Smooth muscle cell (in vitro differentiated cells): ENCODE results near the gene DGKH. TPM values are rescaled to one million over a fixed set of nuclear protein-coding genes. Genes with fewer than 3 reads are reported as not detected.

Source experiments
- DNase-seq: peaks from one replicate; lab custom pipeline; 2025; ENCODE audit not compliant: unreplicated experiment; lab: John Stamatoyannopoulos, UW
- H2AFZ ChIP-seq: fragments of 200-600 bp; sonication (generic); 2 replicates; pipeline ENCODE4 v1.6.0; 2016; ENCODE audit warnings: antibody characterized with exemption, low read depth, mild to moderate bottlenecking
- H3F3A ChIP-seq: fragments of 200-600 bp; sonication (generic); 2 replicates; pipeline ENCODE4 v1.6.0; 2017; ENCODE audit warnings: antibody characterized with exemption, low read depth
- H3K27ac ChIP-seq: fragments of 200-600 bp; sonication (generic); 2 replicates; pipeline ENCODE4 v1.5.1; 2016; ENCODE audit warnings: low read depth, mild to moderate bottlenecking
- H3K27me3 ChIP-seq: fragments of 200-600 bp; sonication (generic); 2 replicates; pipeline ENCODE4 v1.6.1; 2016; ENCODE audit warnings: low read depth, mild to moderate bottlenecking
- H3K36me3 ChIP-seq: fragments of 200-600 bp; sonication (generic); 2 replicates; pipeline ENCODE4 v1.5.1; 2016; ENCODE audit warnings: low read depth
- H3K4me1 ChIP-seq: fragments of 200-600 bp; sonication (generic); 2 replicates; pipeline ENCODE4 v1.5.1; 2016; ENCODE audit warnings: low read depth
- H3K4me2 ChIP-seq: fragments of 200-600 bp; sonication (generic); 2 replicates; pipeline ENCODE4 v1.6.0; 2016; ENCODE audit warnings: mild to moderate bottlenecking
- H3K4me3 ChIP-seq: fragments of 200-600 bp; sonication (generic); 2 replicates; pipeline ENCODE4 v1.5.1; 2016; ENCODE audit warnings: mild to moderate bottlenecking
- H3K79me2 ChIP-seq: fragments of 200-600 bp; sonication (generic); 2 replicates; pipeline ENCODE4 v1.6.0; 2016; ENCODE audit warnings: low read depth, mild to moderate bottlenecking
- H3K9ac ChIP-seq: fragments of 200-600 bp; sonication (generic); 2 replicates; pipeline ENCODE4 v1.6.0; 2016; ENCODE audit warnings: low read depth
- H3K9me3 ChIP-seq: fragments of 200-600 bp; sonication (generic); replicated peaks from 2 replicates; pipeline ENCODE4 v1.5.1; 2016; ENCODE audit warnings: low read depth
- H4K20me1 ChIP-seq: fragments of 200-600 bp; sonication (generic); 2 replicates; pipeline ENCODE4 v1.6.0; 2016; ENCODE audit warnings: low read depth
- CTCF ChIP-seq: fragments of 200-600 bp; sonication (generic); IDR thresholded peaks from 2 replicates; pipeline ENCODE4 v1.5.1; 2017; ENCODE audit warnings: borderline replicate concordance, mild to moderate bottlenecking, antibody characterized with exemption; ENCODE audit not compliant: insufficient read depth, poor library complexity, severe bottlenecking
- whole genome bisulfite sequencing: methylation state at CpG from one replicate; pipeline ENCODE4 v1.1.7; 2016; ENCODE audit warnings: low lambda C conversion rate; 5-methylcytosine and 5-hydroxymethylcytosine counted together
- polyA plus RNA-seq: library from polyadenylated mRNA; unstranded; fragments of >200 nt; fragmentation: Nextera tagmentation; extraction: Ambion mirVana; gene quantifications from 2 replicates; pipeline ENCODE4 v1.2.1, GENCODE V29; 2016
- total RNA-seq: library from RNA; depleted of rRNA; stranded (reverse); fragments of >200 nt; gene quantifications from 2 replicates; pipeline ENCODE4 v1.2.3, GENCODE V29; 2014

DGKH gene
- total and polyA plus RNA-seq, 2 experiments from 2014 or later, result 1.3 to 6.8 TPM

GRCh38 chr13:42035905-42036521 lies 12.4 kb upstream of the DGKH start:
- H3K4me1 ChIP-seq, result no peaks in the 10 kb centered on the region
- H3K36me3 ChIP-seq, result no peaks in the 10 kb centered on the region
- no peak overlapping the region for H3K4me3 ChIP-seq
- no peak overlapping the region for H3K27ac ChIP-seq
- no peak for DNase-seq
- H2AFZ ChIP-seq, result no peak overlapping the region
- H3K27me3 ChIP-seq, result no peaks in the 10 kb centered on the region
- H3F3A ChIP-seq, result no peaks in the 10 kb centered on the region
- no peak overlapping the region for H3K4me2 ChIP-seq
- H3K9ac ChIP-seq, result no peak overlapping the region
- TF ChIP-seq CTCF, result no peak
- H3K9me3 ChIP-seq, result no peaks in the 10 kb centered on the region
- H4K20me1 ChIP-seq, result no peaks in the 10 kb centered on the region
- H3K79me2 ChIP-seq, result no peaks in the 10 kb centered on the region

GRCh38 chr13:42036711-42037110 lies 11.7 kb upstream of the DGKH start:
- Histone ChIP-seq H3K36me3 (no peaks in the 10 kb centered on the region), H3F3A (no peaks in the 10 kb centered on the region), H3K9me3 (no peaks in the 10 kb centered on the region), H3K4me1 (no peaks in the 10 kb centered on the region), H3K4me3 (no peak overlapping the region), H4K20me1 (no peaks in the 10 kb centered on the region), H2AFZ (no peak overlapping the region), H3K4me2 (no peak overlapping the region), H3K79me2 (no peaks in the 10 kb centered on the region), H3K9ac (no peak overlapping the region), H3K27me3 (no peaks in the 10 kb centered on the region), H3K27ac (no peak overlapping the region)
- WGBS, result 94% methylated on average over 3 of the region's 3 CpGs
- DNase-seq, result no peak
- TF ChIP-seq CTCF, result no peak

GRCh38 chr13:42038661-42039456 lies 9.6 kb upstream of the DGKH start:
- no peak for DNase-seq
- peak overlapping the region; percentile 81 for H3K4me2 ChIP-seq
- no peak overlapping the region for H2AFZ ChIP-seq
- H3K9ac ChIP-seq, result no peak overlapping the region
- WGBS, result 82% methylated on average over 19 of the region's 19 CpGs
- H4K20me1 ChIP-seq, result peaks cover 10% of the 10 kb centered on the region
- H3K79me2 ChIP-seq, result peaks cover 13% of the 10 kb centered on the region
- TF ChIP-seq CTCF, result no peak
- H3K36me3 ChIP-seq, result no peaks in the 10 kb centered on the region
- no peaks in the 10 kb centered on the region for H3K9me3 ChIP-seq
- H3K27me3 ChIP-seq, result no peaks in the 10 kb centered on the region
- no peak overlapping the region for H3K27ac ChIP-seq
- H3K4me3 ChIP-seq, result peak overlapping the region; percentile 90
- no peaks in the 10 kb centered on the region for H3F3A ChIP-seq
- peaks cover 9% of the 10 kb centered on the region for H3K4me1 ChIP-seq
